BJ (cell line): ENCODE data around the gene ITGAV. TPM values are rescaled to one million over a fixed set of nuclear protein-coding genes. Genes with fewer than 3 reads are reported as not detected.

Experiments
- CTCF ChIA-PET: fragments of 350-600 bp; formaldehyde crosslinking; extraction: SDS; loops from one replicate; lab custom pipeline; 2021; ENCODE audit warnings: antibody characterized with exemption, inconsistent platforms; lab: Yijun Ruan, JAX
- POLR2A ChIA-PET: fragments of 300-600 bp; sonication (Branson Sonifier 250); formaldehyde crosslinking; extraction: SDS; loops from one replicate; lab custom pipeline; 2021; ENCODE audit warnings: antibody characterized with exemption; lab: Charles Lee
- DNase-seq: peaks from one replicate; pipeline ENCODE4 v3.0.0-alpha.2; 2011; ENCODE audit warnings: low read depth
- H3K27me3 ChIP-seq: 2 replicates; pipeline ENCODE4 v1.6.0; 2011; ENCODE audit warnings: low read length; ENCODE audit not compliant: control insufficient read depth, insufficient read depth
- H3K36me3 ChIP-seq: 2 replicates; pipeline ENCODE4 v1.5.1; 2011; ENCODE audit warnings: low read length; ENCODE audit not compliant: control insufficient read depth, insufficient read depth
- H3K4me3 ChIP-seq: 2 replicates; pipeline ENCODE4 v1.5.1; 2011; ENCODE audit warnings: low read depth, mild to moderate bottlenecking, control low read depth, low read length
- CTCF ChIP-seq: IDR thresholded peaks from 2 replicates; pipeline ENCODE4 v1.5.1; 2011; ENCODE audit warnings: low read depth, mild to moderate bottlenecking, control low read depth, inconsistent platforms, low read length, moderate library complexity; ENCODE audit not compliant: insufficient read depth
- polyA plus RNA-seq: library from polyadenylated mRNA; depleted of rRNA; stranded (reverse); fragments of >200 nt; gene quantifications from 2 replicates; pipeline ENCODE4 v1.2.3, GENCODE V29; 2011

Gene ITGAV
- polyA plus RNA-seq, 1 experiment = 103 TPM

GRCh38 chr2:186691231-186691630, 101.4 kb downstream of the ITGAV start:
- no peak for TF ChIP-seq CTCF
- no peaks in the 10 kb centered on the region for H3K27me3 ChIP-seq
- DNase-seq = no peak
- H3K36me3 ChIP-seq = no peaks in the 10 kb centered on the region
- ChIA-PET CTCF (interaction anchor here (0.7 kb wide), 1 partner anchor 12 kb away, joined by 3 read pairs; no protein-coding TSS in a partner anchor), POLR2A (no interaction called here)
- H3K4me3 ChIP-seq = no peak overlapping the region

DNA sequence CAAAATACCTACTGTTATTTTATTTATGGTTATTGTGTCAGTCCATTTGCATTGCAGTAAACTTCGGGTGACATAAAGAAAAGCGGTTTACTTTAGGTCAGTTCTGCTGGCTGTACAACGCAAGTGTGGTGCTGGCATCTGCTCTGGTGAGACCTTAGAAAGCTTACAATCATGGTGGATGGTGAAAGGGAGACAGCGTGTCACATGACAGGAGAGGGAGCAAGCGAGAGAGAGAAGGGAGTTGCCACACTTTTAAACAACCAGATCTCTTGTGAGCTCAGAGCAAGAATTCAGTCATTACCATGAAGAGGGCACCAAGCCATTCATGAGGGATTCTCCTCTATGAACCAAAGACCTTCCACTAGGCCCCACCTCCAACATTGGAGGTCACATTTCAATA, 102.0 kb downstream of the ITGAV start:
- ChIA-PET CTCF (interaction anchor here (0.7 kb wide), 1 partner anchor 11 kb away, joined by 3 read pairs; no protein-coding TSS in a partner anchor), POLR2A (no interaction called here)
- no peak for DNase-seq
- Histone ChIP-seq H3K36me3 (no peaks in the 10 kb centered on the region), H3K27me3 (no peaks in the 10 kb centered on the region), H3K4me3 (no peak overlapping the region)
- TF ChIP-seq CTCF = no peak

DNA sequence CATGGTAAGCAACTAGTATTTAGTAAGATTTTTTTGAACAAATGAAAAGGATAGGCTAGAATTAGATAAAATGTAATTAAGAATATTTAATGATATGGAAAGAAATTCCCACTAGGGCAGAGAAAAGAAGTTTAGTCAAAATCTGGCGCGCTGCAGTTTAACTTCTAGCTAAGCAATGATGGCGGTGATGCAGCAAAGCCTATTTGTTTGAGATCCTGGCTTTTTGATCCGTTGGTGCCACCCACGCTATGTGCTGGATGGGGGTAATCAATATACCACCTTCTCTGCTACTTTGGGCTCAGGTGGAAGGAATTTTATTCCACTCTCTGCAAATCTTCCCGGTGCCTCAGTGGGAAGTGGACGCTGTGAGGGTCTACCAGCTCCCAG, 103.6 kb downstream of the ITGAV start:
- Histone ChIP-seq H3K27me3 (no peaks in the 10 kb centered on the region), H3K4me3 (peak overlapping the region; percentile 91), H3K36me3 (no peaks in the 10 kb centered on the region)
- no peak for DNase-seq
- ChIA-PET POLR2A (no interaction called here), CTCF (interaction anchor here (0.8 kb wide), 1 partner anchor 8 kb away, joined by 3 read pairs; no protein-coding TSS in a partner anchor)
- no peak for TF ChIP-seq CTCF

GRCh38 chr2:186695081-186695756, 105.4 kb downstream of the ITGAV start:
- TF ChIP-seq CTCF = no peak
- CTCF ChIA-PET = interaction anchor here (1.5 kb wide), 1 partner anchor 15 kb away, joined by 3 read pairs; no protein-coding TSS in a partner anchor
- POLR2A ChIA-PET = no interaction called here
- H3K27me3 ChIP-seq = no peaks in the 10 kb centered on the region
- DNase-seq = no peak
- H3K4me3 ChIP-seq = peak overlapping the region; percentile 91
- no peaks in the 10 kb centered on the region for H3K36me3 ChIP-seq

DNA sequence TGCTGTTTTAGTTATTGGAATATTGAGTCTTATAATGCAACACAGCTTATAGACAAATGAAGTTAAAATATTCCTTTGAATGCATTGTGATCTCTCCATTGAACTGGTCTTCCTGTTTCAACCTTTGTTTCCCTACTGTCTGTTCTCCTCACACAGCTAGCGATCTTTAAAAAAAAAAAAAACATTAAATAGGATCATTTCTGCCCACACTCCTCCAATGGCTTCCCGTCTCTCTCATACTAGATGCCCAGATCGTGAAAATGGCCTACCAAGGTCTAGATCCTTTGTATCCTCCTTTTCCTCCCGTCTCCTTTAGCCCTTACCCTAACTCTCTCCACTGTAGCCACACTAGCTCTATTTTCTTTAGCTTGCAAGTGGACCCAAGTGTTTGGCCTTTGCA, 106.4 kb downstream of the ITGAV start:
- no peak for TF ChIP-seq CTCF
- ChIA-PET POLR2A (no interaction called here), CTCF (no interaction called here)
- Histone ChIP-seq H3K36me3 (no peaks in the 10 kb centered on the region), H3K4me3 (no peak overlapping the region), H3K27me3 (no peaks in the 10 kb centered on the region)
- no peak for DNase-seq
